Adrenal gland (tissue), 5 donors: ENCODE measurements around the gene TENT4A.

Source experiments
- CTCF ChIP-seq, 6 experiments: fragments of 450-650 bp in 4 of 6; fragments of 200-600 bp in 2 of 6; sonication (generic) in 1 of 6; IDR thresholded peaks; 1 replicate in 5 of 6; 2 replicates in 1 of 6; pipeline versions ENCODE4 v1.5.1 to v1.8.0; 2016 to 2021; ENCODE audit warnings: antibody characterized with exemption in 6 of 6, mild to moderate bottlenecking in 2 of 6, moderate library complexity in 1 of 6
- POLR2A ChIP-seq, 2 donors: fragments of 450-650 bp; IDR thresholded peaks; one replicate each; pipeline ENCODE4 v1.6.1; 2017; ENCODE audit warnings: antibody characterized with exemption in 2 of 2, mild to moderate bottlenecking in 2 of 2, moderate library complexity in 1 of 2
- donor health status: DM: no; HTN: no; CAD: no.

GRCh38 chr5:6750951-6751685, 37.9 kb downstream of the TENT4A start:
- no peak for TF ChIP-seq CTCF (IDR thresholded peaks at IDR 0.05)
- no peak for TF ChIP-seq POLR2A (IDR thresholded peaks at IDR 0.05)
